ENCODE measurements around the gene SNX9. TPM values are rescaled to one million over a fixed set of nuclear protein-coding genes. Genes with fewer than 3 reads are reported as not detected.
A peak's percentile ranks its signal among the peaks of the same experiment; 100 is the strongest.
"Not testable (repeated sequence)": the region's sequence is repeated elsewhere in the genome, so short reads cannot be mapped to it uniquely, and the experiment has no call there.

The SNX9 gene
- total RNA-seq, 2 experiments from 2014 or later = 14.9 to 39.4 TPM

GRCh38 chr6:157790548-157791160 is 32.4 kb upstream of the SNX9 start:
- no peak for DNase-seq
- CTCF ChIA-PET = interaction anchor here (0.9 kb wide), 1 partner anchor 87 kb away, joined by 3 read pairs; no protein-coding TSS in a partner anchor
- Mint-ChIP-seq H3K4me3 (no peak overlapping the region), H3K27me3 (peaks cover 42% of the 10 kb centered on the region), H3K9me3 (ENCODE audit: low read depth) (peaks cover 3% of the 10 kb centered on the region), H3K27ac (no peak overlapping the region), H3K4me1 (no peaks in the 10 kb centered on the region), H3K36me3 (no peaks in the 10 kb centered on the region)
- no peak for ATAC-seq

GRCh38 chr6:157791450-157791849 is 31.6 kb upstream of the SNX9 start:
- H3K27me3 Mint-ChIP-seq = peaks cover 40% of the 10 kb centered on the region
- H3K36me3 Mint-ChIP-seq = no peaks in the 10 kb centered on the region
- H3K4me3 Mint-ChIP-seq = no peak overlapping the region
- H3K9me3 Mint-ChIP-seq (ENCODE audit: low read depth) = peaks cover 3% of the 10 kb centered on the region
- no peak for ATAC-seq
- DNase-seq = no peak
- H3K4me1 Mint-ChIP-seq = no peaks in the 10 kb centered on the region
- CTCF ChIA-PET = interaction anchor here (2.0 kb wide), 1 partner anchor 17 kb away, joined by 7 read pairs; no protein-coding TSS in a partner anchor
- no peak overlapping the region for H3K27ac Mint-ChIP-seq

GRCh38 chr6:157792671-157793070 is 30.4 kb upstream of the SNX9 start:
- ATAC-seq (no peak), DNase-seq (no peak)
- Mint-ChIP-seq H3K27me3 (peaks cover 37% of the 10 kb centered on the region), H3K4me1 (no peaks in the 10 kb centered on the region), H3K36me3 (no peaks in the 10 kb centered on the region), H3K4me3 (no peak overlapping the region), H3K27ac (no peak overlapping the region), H3K9me3 (ENCODE audit: low read depth) (peaks cover 3% of the 10 kb centered on the region)
- CTCF ChIA-PET = interaction anchor here (2.0 kb wide), 1 partner anchor 16 kb away, joined by 7 read pairs; no protein-coding TSS in a partner anchor

GRCh38 chr6:157794012-157794411 is 29.0 kb upstream of the SNX9 start:
- not testable (repeated sequence) for ATAC-seq; H3K36me3 Mint-ChIP-seq; H3K4me3 Mint-ChIP-seq; H3K4me1 Mint-ChIP-seq; H3K27ac Mint-ChIP-seq; H3K9me3 Mint-ChIP-seq (ENCODE audit: low read depth); DNase-seq
- H3K27me3 Mint-ChIP-seq = peaks cover 47% of the 10 kb centered on the region
- CTCF ChIA-PET = interaction anchor here (1.3 to 1.4 kb wide), 2 partner anchors 51 to 80 kb away, joined by 3 read pairs; no protein-coding TSS in a partner anchor

GRCh38 chr6:157795841-157796240 is 27.2 kb upstream of the SNX9 start:
- no peak overlapping the region for H3K4me3 Mint-ChIP-seq
- DNase-seq (no peak), ATAC-seq (no peak)
- peaks cover 5% of the 10 kb centered on the region for H3K36me3 Mint-ChIP-seq
- H3K4me1 Mint-ChIP-seq = peaks cover 5% of the 10 kb centered on the region
- H3K9me3 Mint-ChIP-seq (ENCODE audit: low read depth) = peaks cover 3% of the 10 kb centered on the region
- H3K27me3 Mint-ChIP-seq = peaks cover 55% of the 10 kb centered on the region
- H3K27ac Mint-ChIP-seq = no peak overlapping the region
- CTCF ChIA-PET = no interaction called here

- ATAC-seq = no peak
- peaks cover 56% of the 10 kb centered on the region for H3K27me3 Mint-ChIP-seq
- H3K27ac Mint-ChIP-seq = no peak overlapping the region
- no peak overlapping the region for H3K4me3 Mint-ChIP-seq
- H3K9me3 Mint-ChIP-seq (ENCODE audit: low read depth) = peaks cover 3% of the 10 kb centered on the region
- peaks cover 5% of the 10 kb centered on the region for H3K36me3 Mint-ChIP-seq
- H3K4me1 Mint-ChIP-seq = peaks cover 14% of the 10 kb centered on the region
- DNase-seq = no peak
- CTCF ChIA-PET = no interaction called here
Observed at GRCh38 chr6:157798851-157799250, 24.2 kb upstream of the SNX9 start.

GRCh38 chr6:157799561-157799960 is 23.5 kb upstream of the SNX9 start:
- DNase-seq; ATAC-seq; H3K9me3 Mint-ChIP-seq (ENCODE audit: low read depth); H3K36me3 Mint-ChIP-seq; H3K27ac Mint-ChIP-seq; H3K4me3 Mint-ChIP-seq: not testable (repeated sequence)
- CTCF ChIA-PET = interaction anchor here (1.2 to 1.8 kb wide), 3 partner anchors 9 to 74 kb away, joined by 3 read pairs; no protein-coding TSS in a partner anchor
- Mint-ChIP-seq H3K4me1 (peaks cover 18% of the 10 kb centered on the region), H3K27me3 (peaks cover 52% of the 10 kb centered on the region)

- H3K9me3 Mint-ChIP-seq (ENCODE audit: low read depth) = no peaks in the 10 kb centered on the region
- peaks cover 7% of the 10 kb centered on the region for H3K36me3 Mint-ChIP-seq
- peak; percentile 97 for ATAC-seq
- peak overlapping the region; percentile 0 for H3K4me3 Mint-ChIP-seq
- H3K27ac Mint-ChIP-seq = peak overlapping the region; percentile 52
- peak; percentile 78 for DNase-seq
- peaks cover 23% of the 10 kb centered on the region for H3K4me1 Mint-ChIP-seq
- H3K27me3 Mint-ChIP-seq = peaks cover 57% of the 10 kb centered on the region
- CTCF ChIA-PET = interaction anchor here (1.2 to 2.2 kb wide), 7 partner anchors 8 to 272 kb away, joined by 3 to 11 read pairs (median 3); no protein-coding TSS in a partner anchor
Observed at GRCh38 chr6:157800420-157801237, 22.4 kb upstream of the SNX9 start.

GRCh38 chr6:157804448-157805327 is 18.4 kb upstream of the SNX9 start:
- peaks cover 10% of the 10 kb centered on the region for H3K36me3 Mint-ChIP-seq
- peaks cover 48% of the 10 kb centered on the region for H3K27me3 Mint-ChIP-seq
- peaks cover 21% of the 10 kb centered on the region for H3K4me1 Mint-ChIP-seq
- peaks cover 3% of the 10 kb centered on the region for H3K9me3 Mint-ChIP-seq (ENCODE audit: low read depth)
- no peak overlapping the region for H3K27ac Mint-ChIP-seq
- CTCF ChIA-PET = no interaction called here
- ATAC-seq = no peak
- DNase-seq = no peak
- H3K4me3 Mint-ChIP-seq = no peak overlapping the region

- ATAC-seq = no peak
- Mint-ChIP-seq H3K4me1 (peaks cover 14% of the 10 kb centered on the region), H3K27me3 (peaks cover 55% of the 10 kb centered on the region), H3K27ac (no peak overlapping the region), H3K4me3 (no peak overlapping the region), H3K36me3 (peaks cover 10% of the 10 kb centered on the region), H3K9me3 (ENCODE audit: low read depth) (peaks cover 3% of the 10 kb centered on the region)
- no peak for DNase-seq
- CTCF ChIA-PET = interaction anchor here (0.9 to 2.8 kb wide), 3 partner anchors 20 to 100 kb away, joined by 3 to 12 read pairs (median 5); no protein-coding TSS in a partner anchor
Observed at GRCh38 chr6:157806131-157806855, 16.8 kb upstream of the SNX9 start.

GRCh38 chr6:157806856-157807215 is 16.2 kb upstream of the SNX9 start:
- no peak overlapping the region for H3K27ac Mint-ChIP-seq
- no peak for ATAC-seq
- H3K36me3 Mint-ChIP-seq = peaks cover 10% of the 10 kb centered on the region
- peaks cover 51% of the 10 kb centered on the region for H3K27me3 Mint-ChIP-seq
- CTCF ChIA-PET = interaction anchor here (0.9 to 2.8 kb wide), 4 partner anchors 19 to 99 kb away, joined by 3 to 12 read pairs (median 6); no protein-coding TSS in a partner anchor
- DNase-seq = no peak
- no peak overlapping the region for H3K4me3 Mint-ChIP-seq
- H3K4me1 Mint-ChIP-seq = peaks cover 9% of the 10 kb centered on the region
- H3K9me3 Mint-ChIP-seq (ENCODE audit: low read depth) = peaks cover 3% of the 10 kb centered on the region

GRCh38 chr6:157808405-157808950 is 14.6 kb upstream of the SNX9 start:
- ATAC-seq (no peak), DNase-seq (no peak)
- Mint-ChIP-seq H3K27me3 (peaks cover 39% of the 10 kb centered on the region), H3K9me3 (ENCODE audit: low read depth) (peaks cover 3% of the 10 kb centered on the region), H3K4me1 (peaks cover 12% of the 10 kb centered on the region), H3K27ac (no peak overlapping the region), H3K36me3 (peaks cover 10% of the 10 kb centered on the region), H3K4me3 (no peak overlapping the region)
- CTCF ChIA-PET = interaction anchor here (0.8 to 2.8 kb wide), 7 partner anchors 8 to 65 kb away, joined by 3 to 12 read pairs (median 5); no protein-coding TSS in a partner anchor

Measured in activated CD8-positive, alpha-beta memory T cell treated with anti-CD3 and anti-CD28 coated beads, Interleukin-2, amount 10 ng/mL, durations not matched to agents 7 days and 5 days (primary cell).